Measurements from ENCODE around the gene BRSK1. TPM values are rescaled to one million over a fixed set of nuclear protein-coding genes. Genes with fewer than 3 reads are reported as not detected.

BRSK1 gene
- total and polyA plus RNA-seq, 2 of the 13 experiments (the other 11 are each of a cell fraction or from before 2014, with no cell fraction given) = 0.18 to 1.2 TPM

GRCh38 chr19:55265723-55266386 is 17.9 kb upstream of the BRSK1 start:
- 0 out of 2 replicates have a peak, but pooled peaks cover 5% of the 10 kb centered on the region for H3K4me1 ChIP-seq (ENCODE audit: insufficient read depth, low read length)
- CTCF ChIA-PET (ENCODE audit: low intra/inter-chr PET ratio, low total read pairs) = no interaction called here
- H3K79me2 ChIP-seq (ENCODE audit: insufficient read depth, low read length) = no peaks in the 10 kb centered on the region
- H3K9me3 ChIP-seq (ENCODE audit: low read length) = no peaks in the 10 kb centered on the region
- TF ChIP-seq HDAC2 (CRISPR knock-in tag; IDR thresholded peaks at IDR 0.05) = no peak
- TF ChIP-seq FLYWCH1 (CRISPR knock-in tag; IDR thresholded peaks at IDR 0.05) = no peak
- TF ChIP-seq SMARCE1 (IDR thresholded peaks at IDR 0.05; ENCODE audit: borderline replicate concordance) = no peak
- TF ChIP-seq KDM1A (CRISPR knock-in tag; IDR thresholded peaks at IDR 0.05) = no peak
- TF ChIP-seq ZNF207 (IDR thresholded peaks at IDR 0.05; ENCODE audit: borderline replicate concordance) = no peak
- peak; percentile 91 for TF ChIP-seq ZNF768 (CRISPR knock-in tag; IDR thresholded peaks at IDR 0.05)
- TF ChIP-seq FOXA3 (CRISPR knock-in tag; IDR thresholded peaks at IDR 0.05) = no peak
- no peak for TF ChIP-seq ZNF652 (CRISPR knock-in tag; IDR thresholded peaks at IDR 0.05; ENCODE audit: borderline replicate concordance, low read depth)
- TF ChIP-seq ARID4A (CRISPR knock-in tag; IDR thresholded peaks at IDR 0.05; ENCODE audit: borderline replicate concordance) = 0 out of 2 replicates have a peak, but pooled peaks have one; percentile 23
- TF ChIP-seq TEAD3 (CRISPR knock-in tag; optimal IDR thresholded peaks at IDR 0.05; ENCODE audit: borderline replicate concordance) = peak; percentile 11
- no peak for TF ChIP-seq ZC3H4 (CRISPR knock-in tag; IDR thresholded peaks at IDR 0.05; ENCODE audit: borderline replicate concordance)
- POLR2A ChIA-PET = no interaction called here
- 95% methylated on average over 6 of the region's 12 CpGs for WGBS (ENCODE audit: low lambda C conversion rate)
- FAIRE-seq (no peak), DNase-seq (ENCODE audit: low spot score) (no peak), ATAC-seq (no peak)
- no peaks in the 10 kb centered on the region; a peak in 1 of 5 replicates for H3K27me3 ChIP-seq (ENCODE audit: control insufficient read depth in 1 of 2, insufficient read depth in 2 of 2, low read length in 2 of 2)
- no peak overlapping the region for H3K4me3 ChIP-seq (replicated peaks in 1 of 3; ENCODE audit: insufficient read depth in 1 of 3, low read depth in 2 of 3, low read length in 3 of 3)
- no peaks in the 10 kb centered on the region for H4K20me1 ChIP-seq (ENCODE audit: insufficient read depth, low read length)
- H3K9ac ChIP-seq (ENCODE audit: insufficient read depth, low read depth, low read length) = no peak overlapping the region
- H3K36me3 ChIP-seq (replicated peaks in 1 of 2; ENCODE audit: control insufficient read depth in 1 of 2, insufficient read depth in 2 of 2, low read length in 2 of 2) = no peaks in the 10 kb centered on the region; a peak in 1 of 5 replicates
- in situ Hi-C loops (cut with HindIII; ENCODE audit: extremely low pct_ligation_motif_present, low pct_unique_long_range_greater_than_20kb) (no loop called here), intact Hi-C loops (cut with micrococcal nuclease; ENCODE audit: unreplicated experiment) (no loop called here)
- H2AFZ ChIP-seq (ENCODE audit: low read length) = no peak overlapping the region
- H3K4me2 ChIP-seq (ENCODE audit: low read depth, low read length) = no peak overlapping the region
- no TSS peak for BruUV-seq (replicated peaks)
- no peak overlapping the region for H3K27ac ChIP-seq (ENCODE audit: extremely low read length, insufficient read depth, low read length)
